Activated CD4-positive, alpha-beta memory T cell treated with anti-CD3 and anti-CD28 coated beads, Interleukin-2, amount 10 ng/mL, durations not matched to agents 7 days and 5 days (primary cell): ENCODE data around the gene CD248. TPM values are rescaled to one million over a fixed set of nuclear protein-coding genes. Genes with fewer than 3 reads are reported as not detected.

Experiments used
- CTCF ChIA-PET: fragments of 350-600 bp; sonication (Branson Sonifier 250); formaldehyde crosslinking; loops from one replicate; lab custom pipeline; 2021; ENCODE audit warnings: antibody characterized with exemption, inconsistent platforms; lab: Charles Lee
- POLR2A ChIA-PET: fragments of 350-600 bp; sonication (Branson Sonifier 250); formaldehyde crosslinking; loops from one replicate; lab custom pipeline; 2021; ENCODE audit warnings: antibody characterized with exemption; lab: Charles Lee
- DNase-seq: peaks from one replicate; pipeline ENCODE4 v3.0.0-alpha.2; 2020
- H3K27ac Mint-ChIP-seq: one replicate; pipeline ENCODE4 v1.8.0; 2021; ENCODE audit warnings: mild to moderate bottlenecking, mixed read lengths
- H3K27me3 Mint-ChIP-seq: one replicate; pipeline ENCODE4 v1.8.0; 2021; ENCODE audit warnings: mixed read lengths
- H3K36me3 Mint-ChIP-seq: one replicate; pipeline ENCODE4 v1.8.0; 2021; ENCODE audit warnings: low read depth, mixed read lengths
- H3K4me1 Mint-ChIP-seq: one replicate; pipeline ENCODE4 v1.8.0; 2021; ENCODE audit warnings: mixed read lengths
- H3K4me3 Mint-ChIP-seq: one replicate; pipeline ENCODE4 v1.8.0; 2021; ENCODE audit warnings: mild to moderate bottlenecking, mixed read lengths
- H3K9me3 Mint-ChIP-seq: one replicate; pipeline ENCODE4 v1.8.0; 2021; ENCODE audit warnings: mixed read lengths
- total RNA-seq, 2 experiments: library from RNA; stranded (reverse); gene quantifications; one replicate each; pipeline ENCODE4 v1.2.3, GENCODE V29; 2021

CD248 gene
- total RNA-seq, 2 experiments from 2014 or later, result not detected

GRCh38 chr11:66287889-66288670, 28.8 kb downstream of the CD248 start:
- H3K4me3 Mint-ChIP-seq, result peak overlapping the region; percentile 92
- DNase-seq, result no peak
- peaks cover 22% of the 10 kb centered on the region for H3K27me3 Mint-ChIP-seq

GRCh38 chr11:66287211-66287888, 29.5 kb downstream of the CD248 start:
- H3K9me3 Mint-ChIP-seq, result no peaks in the 10 kb centered on the region
- CTCF ChIA-PET, result interaction anchor here (1.2 to 3.8 kb wide), 3 partner anchors 20 to 85 kb away, joined by 3 to 33 read pairs (median 3); no protein-coding TSS in a partner anchor
- peaks cover 47% of the 10 kb centered on the region for H3K4me1 Mint-ChIP-seq
- H3K36me3 Mint-ChIP-seq, result no peaks in the 10 kb centered on the region
- H3K4me3 Mint-ChIP-seq, result peak overlapping the region; percentile 64
- peak overlapping the region; percentile 10 for H3K27ac Mint-ChIP-seq
- POLR2A ChIA-PET, result interaction anchor here (1.6 to 4.4 kb wide), 5 partner anchors 8 to 67 kb away, joined by 3 to 28 read pairs (median 17); partner anchors contain the start of genes CNIH2 and RAB1B
- DNase-seq, result no peak
- peaks cover 14% of the 10 kb centered on the region for H3K27me3 Mint-ChIP-seq

More at GRCh38 chr11:66287889-66288670, 28.8 kb downstream of the CD248 start:
- CTCF ChIA-PET, result interaction anchor here (0.7 to 3.8 kb wide), 5 partner anchors 21 to 151 kb away, joined by 3 to 33 read pairs (median 6); partner anchors contain the start of gene MRPL11
- Mint-ChIP-seq H3K9me3 (no peaks in the 10 kb centered on the region), H3K36me3 (no peaks in the 10 kb centered on the region), H3K4me1 (peaks cover 45% of the 10 kb centered on the region), H3K27ac (peak overlapping the region; percentile 83)
- POLR2A ChIA-PET, result interaction anchor here (1.2 to 4.4 kb wide), 10 partner anchors 8 to 351 kb away, joined by 3 to 28 read pairs (median 7); partner anchors contain the start of genes BRMS1, CNIH2, RAB1B and RBM4

GRCh38 chr11:66286699-66287098, 30.1 kb downstream of the CD248 start:
- H3K4me1 Mint-ChIP-seq, result peaks cover 52% of the 10 kb centered on the region
- H3K4me3 Mint-ChIP-seq, result peak overlapping the region; percentile 45
- CTCF ChIA-PET, result interaction anchor here (1.2 to 3.8 kb wide), 2 partner anchors 25 to 86 kb away, joined by 3 to 33 read pairs; no protein-coding TSS in a partner anchor
- H3K27me3 Mint-ChIP-seq, result peaks cover 14% of the 10 kb centered on the region
- no peaks in the 10 kb centered on the region for H3K36me3 Mint-ChIP-seq
- H3K9me3 Mint-ChIP-seq, result no peaks in the 10 kb centered on the region
- no peak overlapping the region for H3K27ac Mint-ChIP-seq
- POLR2A ChIA-PET, result interaction anchor here (1.6 kb wide), 1 partner anchor 11 kb away, joined by 3 read pairs; no protein-coding TSS in a partner anchor
- no peak for DNase-seq

GRCh38 chr11:66285250-66285947, 31.4 kb downstream of the CD248 start:
- Mint-ChIP-seq H3K4me3 (no peak overlapping the region), H3K27ac (no peak overlapping the region), H3K36me3 (no peaks in the 10 kb centered on the region), H3K27me3 (peaks cover 8% of the 10 kb centered on the region), H3K4me1 (peaks cover 54% of the 10 kb centered on the region), H3K9me3 (no peaks in the 10 kb centered on the region)
- DNase-seq, result no peak
- CTCF ChIA-PET, result no interaction called here
- POLR2A ChIA-PET, result no interaction called here

GRCh38 chr11:66284526-66285078, 32.2 kb downstream of the CD248 start:
- no peak overlapping the region for H3K4me3 Mint-ChIP-seq
- CTCF ChIA-PET, result interaction anchor here (0.7 to 4.6 kb wide), 2 partner anchors 15 to 925 kb away, joined by 3 to 44 read pairs; partner anchors contain the start of gene RAB1B
- no peak overlapping the region for H3K27ac Mint-ChIP-seq
- peaks cover 7% of the 10 kb centered on the region for H3K27me3 Mint-ChIP-seq
- POLR2A ChIA-PET, result no interaction called here
- no peak for DNase-seq
- no peaks in the 10 kb centered on the region for H3K36me3 Mint-ChIP-seq
- H3K9me3 Mint-ChIP-seq, result no peaks in the 10 kb centered on the region
- H3K4me1 Mint-ChIP-seq, result peaks cover 47% of the 10 kb centered on the region

- Mint-ChIP-seq H3K9me3 (no peaks in the 10 kb centered on the region), H3K4me3 (no peak overlapping the region), H3K27ac (no peak overlapping the region), H3K36me3 (no peaks in the 10 kb centered on the region), H3K27me3 (peaks cover 15% of the 10 kb centered on the region), H3K4me1 (peaks cover 48% of the 10 kb centered on the region)
- ChIA-PET POLR2A (interaction anchor here (5.5 kb wide), 1 partner anchor 14 kb away, joined by 78 read pairs; the partner anchor contains the start of gene RAB1B), CTCF (interaction anchor here (0.6 to 4.6 kb wide), 5 partner anchors 14 to 230 kb away, joined by 4 to 44 read pairs (median 4); partner anchors contain the start of gene RAB1B)
- DNase-seq, result no peak
Measured at GRCh38 chr11:66283461-66284105, 33.3 kb downstream of the CD248 start.

- Mint-ChIP-seq H3K36me3 (no peaks in the 10 kb centered on the region), H3K4me3 (no peak overlapping the region), H3K27ac (peak overlapping the region; percentile 58), H3K9me3 (no peaks in the 10 kb centered on the region), H3K4me1 (peaks cover 43% of the 10 kb centered on the region), H3K27me3 (peaks cover 16% of the 10 kb centered on the region)
- POLR2A ChIA-PET, result interaction anchor here (0.7 to 5.5 kb wide), 4 partner anchors 13 to 139 kb away, joined by 3 to 78 read pairs (median 4); partner anchors contain the start of gene RAB1B
- peak; percentile 99 for DNase-seq
- CTCF ChIA-PET, result interaction anchor here (0.6 to 4.6 kb wide), 8 partner anchors 13 to 229 kb away, joined by 3 to 44 read pairs (median 4); partner anchors contain the start of gene RAB1B
Measured at GRCh38 chr11:66282468-66283455, 34.1 kb downstream of the CD248 start.

- H3K36me3 Mint-ChIP-seq, result peaks cover 3% of the 10 kb centered on the region
- H3K4me1 Mint-ChIP-seq, result peaks cover 41% of the 10 kb centered on the region
- no peaks in the 10 kb centered on the region for H3K9me3 Mint-ChIP-seq
- no peak for DNase-seq
- H3K4me3 Mint-ChIP-seq, result no peak overlapping the region
- POLR2A ChIA-PET, result interaction anchor here (0.7 to 5.5 kb wide), 5 partner anchors 12 to 140 kb away, joined by 3 to 78 read pairs (median 5); partner anchors contain the start of gene RAB1B
- no peak overlapping the region for H3K27ac Mint-ChIP-seq
- H3K27me3 Mint-ChIP-seq, result peaks cover 16% of the 10 kb centered on the region
- CTCF ChIA-PET, result interaction anchor here (1.3 to 4.6 kb wide), 3 partner anchors 12 to 104 kb away, joined by 4 to 44 read pairs (median 13); partner anchors contain the start of gene RAB1B
Measured at GRCh38 chr11:66281776-66282467, 34.9 kb downstream of the CD248 start.

- H3K4me3 Mint-ChIP-seq, result no peak overlapping the region
- peaks cover 16% of the 10 kb centered on the region for H3K27me3 Mint-ChIP-seq
- H3K36me3 Mint-ChIP-seq, result peaks cover 5% of the 10 kb centered on the region
- no peak for DNase-seq
- CTCF ChIA-PET, result interaction anchor here (1.0 to 4.6 kb wide), 3 partner anchors 8 to 21 kb away, joined by 3 to 44 read pairs (median 5); partner anchors contain the start of genes RAB1B and YIF1A
- H3K27ac Mint-ChIP-seq, result no peak overlapping the region
- no peaks in the 10 kb centered on the region for H3K9me3 Mint-ChIP-seq
- peaks cover 38% of the 10 kb centered on the region for H3K4me1 Mint-ChIP-seq
- POLR2A ChIA-PET, result interaction anchor here (1.7 to 5.5 kb wide), 4 partner anchors 8 to 32 kb away, joined by 5 to 78 read pairs (median 11); partner anchors contain the start of genes RAB1B and YIF1A
Measured at GRCh38 chr11:66281001-66281400, 35.8 kb downstream of the CD248 start.

GRCh38 chr11:66280428-66280827, 36.4 kb downstream of the CD248 start:
- H3K36me3 Mint-ChIP-seq, result peaks cover 8% of the 10 kb centered on the region
- H3K27ac Mint-ChIP-seq, result no peak overlapping the region
- DNase-seq, result no peak
- ChIA-PET POLR2A (interaction anchor here (1.7 to 5.5 kb wide), 4 partner anchors 8 to 33 kb away, joined by 5 to 78 read pairs (median 11); partner anchors contain the start of genes RAB1B and YIF1A), CTCF (interaction anchor here (1.0 to 4.6 kb wide), 3 partner anchors 9 to 21 kb away, joined by 3 to 44 read pairs (median 5); partner anchors contain the start of genes RAB1B and YIF1A)
- no peaks in the 10 kb centered on the region for H3K9me3 Mint-ChIP-seq
- H3K27me3 Mint-ChIP-seq, result peaks cover 16% of the 10 kb centered on the region
- no peak overlapping the region for H3K4me3 Mint-ChIP-seq
- peaks cover 38% of the 10 kb centered on the region for H3K4me1 Mint-ChIP-seq
